ENCODE results near the gene ZNF362.

The ZNF362 gene

GRCh38 chr1:33349778-33350610 is 93.7 kb downstream of the ZNF362 start:
- peak overlapping the region; percentile 75 for H3K4me3 ChIP-seq (ENCODE audit: low read depth, low read length)
- DNase-seq (ENCODE audit: low read depth), result no peak
- in situ Hi-C loops (cut with HindIII; ENCODE audit: low sequenced_read_pairs), result no loop called here
- TF ChIP-seq CTCF (IDR thresholded peaks at IDR 0.05; ENCODE audit: low read depth, low read length, missing control alignments), result no peak
